Stimulated activated CD4-positive, alpha-beta T cell treated with anti-CD3 and anti-CD28 coated beads, Interleukin-2, amount 100 ng/mL, for 24 hours (primary cell): ENCODE results near the gene CDH23.
A peak's percentile ranks its signal among the peaks of the same experiment; 100 is the strongest.

Experiments used
- DNase-seq, 2 donors: peaks; one replicate each; pipeline ENCODE4 v3.0.0-alpha.2; 2020

CDH23 gene

GRCh38 chr10:71647526-71648253 is 251.0 kb downstream of the CDH23 start:
- no peak for DNase-seq

DNA sequence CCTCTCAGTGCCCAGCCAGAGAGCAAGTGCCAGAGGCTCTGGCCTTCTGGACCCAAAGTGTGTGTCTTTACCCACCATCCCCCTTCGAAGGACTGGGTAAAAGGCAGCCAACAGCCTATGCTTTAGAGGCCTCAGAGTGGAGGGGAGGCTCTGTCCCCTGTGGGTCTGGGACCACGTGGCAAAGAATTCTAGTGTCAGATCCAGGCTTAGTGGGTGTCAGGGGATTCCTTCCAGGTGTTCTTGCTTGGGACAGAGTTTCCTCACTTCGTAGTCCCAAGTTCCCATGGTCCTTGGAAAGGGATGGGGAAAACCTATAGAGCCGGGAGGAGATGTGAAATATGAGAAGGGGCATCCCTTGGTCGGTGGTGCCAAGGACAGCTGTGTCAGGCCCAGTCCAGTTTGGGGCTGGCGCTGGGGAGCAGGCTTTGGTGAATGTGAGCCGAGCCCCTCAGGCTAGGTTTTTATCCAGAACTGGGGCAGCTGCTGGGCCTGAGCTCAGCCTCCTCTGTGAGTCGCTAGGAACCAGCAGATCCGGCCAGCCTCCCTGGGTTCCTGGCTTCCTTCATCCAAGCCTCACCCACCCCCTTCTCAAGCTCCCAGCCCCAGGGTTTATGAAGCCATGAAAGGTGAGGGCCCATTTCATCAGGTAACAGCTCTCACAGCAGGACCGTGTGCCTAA is 251.7 kb downstream of the CDH23 start:
- no peak for DNase-seq

GRCh38 chr10:71648933-71649320 is 252.2 kb downstream of the CDH23 start:
- DNase-seq, result no peak

DNA sequence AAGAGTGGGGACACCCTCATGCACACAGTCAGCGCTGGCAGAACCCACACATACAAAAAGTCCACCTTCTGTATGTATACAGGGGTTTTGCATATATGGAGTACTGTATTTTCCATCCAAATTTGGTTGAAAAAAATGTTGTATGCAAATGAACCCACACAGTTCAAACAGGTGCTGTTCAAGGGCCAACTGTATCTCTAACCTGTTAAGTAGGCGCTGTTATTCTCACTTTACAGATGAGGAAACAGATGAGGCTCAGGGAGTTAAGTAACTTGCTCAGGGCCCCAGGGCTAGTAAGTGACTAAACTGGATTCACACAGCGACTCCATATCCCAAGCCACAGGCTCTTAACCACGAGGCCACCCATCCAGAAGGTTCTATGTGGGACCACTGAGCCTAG is 252.9 kb downstream of the CDH23 start:
- no peak for DNase-seq

- DNase-seq, result no peak
Measured at GRCh38 chr10:71650397-71650796, 253.7 kb downstream of the CDH23 start.

GRCh38 chr10:71651428-71651827 is 254.7 kb downstream of the CDH23 start:
- no peak for DNase-seq

DNA sequence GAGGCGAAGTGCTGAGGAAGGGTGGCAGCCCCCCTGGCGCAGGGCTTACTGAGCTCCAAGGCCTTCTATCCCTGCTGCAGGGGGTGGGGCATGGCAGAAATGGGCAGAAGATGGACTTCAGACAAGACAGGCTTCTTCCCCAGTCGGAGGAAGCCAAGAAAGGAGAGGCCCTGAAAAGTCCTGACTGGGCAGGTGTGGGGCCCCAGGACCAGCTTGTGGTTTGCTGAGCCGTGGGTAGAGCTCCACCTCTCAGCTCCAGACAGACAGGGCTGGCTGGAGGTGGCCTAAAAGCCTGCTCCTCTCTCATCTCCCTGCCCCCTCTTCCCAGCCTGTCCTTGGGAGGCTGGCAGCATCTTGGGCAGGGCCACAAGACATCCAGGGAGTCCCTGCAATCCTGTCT is 255.2 kb downstream of the CDH23 start:
- DNase-seq, result no peak

DNA sequence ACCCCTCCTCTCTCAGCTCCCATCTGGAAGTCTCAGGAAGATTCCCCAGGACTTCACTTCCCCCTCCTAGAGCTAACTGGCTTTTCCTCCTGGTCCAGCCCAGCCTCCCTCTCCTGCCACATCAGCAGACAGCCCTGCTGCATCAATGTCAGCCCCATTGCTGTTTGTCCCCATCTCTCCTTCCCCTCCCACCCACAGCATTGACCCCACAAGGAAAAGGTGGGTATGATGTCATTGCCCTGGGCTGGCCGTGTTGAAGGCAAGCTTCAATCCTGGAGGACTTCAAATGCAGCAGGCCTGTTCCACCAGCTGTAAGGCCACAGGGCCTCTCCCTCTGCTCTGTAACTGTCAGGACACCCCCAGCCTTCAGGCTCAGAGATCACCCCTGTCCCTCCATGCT is 256.3 kb downstream of the CDH23 start:
- DNase-seq, result no peak

GRCh38 chr10:71656220-71656619 is 259.5 kb downstream of the CDH23 start:
- no peak for DNase-seq

DNA sequence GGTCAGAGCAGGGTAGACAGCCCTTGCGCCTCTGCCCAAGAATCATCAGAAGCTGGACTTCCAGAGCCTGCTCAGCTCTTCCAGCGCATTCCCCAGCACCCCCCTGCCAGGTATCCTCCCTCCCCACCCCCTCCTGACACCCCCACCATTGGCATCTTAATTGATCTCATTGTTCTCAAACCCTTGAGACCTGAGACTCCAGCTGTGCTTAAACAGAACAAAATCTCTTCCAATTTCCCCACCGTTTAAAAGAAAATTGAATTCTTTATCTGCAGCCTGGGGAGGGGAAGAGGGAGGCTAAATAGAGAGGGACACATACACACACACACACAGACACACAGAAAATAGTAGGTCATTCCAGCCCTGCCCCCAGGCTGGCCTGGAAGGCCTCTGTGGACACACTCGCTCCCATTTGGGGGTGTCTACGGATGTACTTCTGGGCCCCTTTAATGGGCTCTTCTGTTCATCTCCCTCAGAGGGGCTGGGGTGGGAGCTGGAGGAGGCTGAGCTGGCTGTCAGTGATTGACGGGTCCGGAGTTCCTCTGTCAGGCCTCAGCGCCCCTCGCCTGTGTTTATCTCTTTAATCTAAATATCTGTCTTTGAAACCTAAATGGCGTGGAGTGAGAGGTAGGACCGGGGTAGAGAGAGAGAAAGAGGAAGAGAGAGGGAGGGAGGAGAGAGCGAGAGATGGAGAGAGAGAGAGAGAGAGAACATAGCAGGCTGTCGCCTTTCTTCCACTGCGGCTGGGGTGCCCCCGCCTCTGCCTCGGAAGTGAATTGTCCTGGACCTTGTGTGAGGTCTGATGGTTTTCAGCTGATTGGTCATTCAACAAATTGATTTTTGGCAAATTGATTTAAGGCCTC is 261.1 kb downstream of the CDH23 start:
- DNase-seq, result no peak

DNA sequence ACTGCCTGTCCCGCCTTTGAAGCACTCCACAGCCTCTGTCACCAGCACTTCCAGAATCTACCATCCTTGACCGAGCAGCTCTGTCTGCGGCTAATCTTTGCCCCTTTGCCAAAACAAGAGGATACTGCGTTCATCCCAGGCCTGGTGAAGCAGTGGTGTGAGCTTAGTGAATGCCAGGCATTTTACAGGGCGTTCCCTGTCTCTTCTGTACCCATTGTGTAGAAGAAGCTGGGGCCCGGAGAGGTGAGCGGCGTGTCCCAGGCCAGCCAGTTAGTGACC is 261.7 kb downstream of the CDH23 start:
- DNase-seq, result no peak

DNA sequence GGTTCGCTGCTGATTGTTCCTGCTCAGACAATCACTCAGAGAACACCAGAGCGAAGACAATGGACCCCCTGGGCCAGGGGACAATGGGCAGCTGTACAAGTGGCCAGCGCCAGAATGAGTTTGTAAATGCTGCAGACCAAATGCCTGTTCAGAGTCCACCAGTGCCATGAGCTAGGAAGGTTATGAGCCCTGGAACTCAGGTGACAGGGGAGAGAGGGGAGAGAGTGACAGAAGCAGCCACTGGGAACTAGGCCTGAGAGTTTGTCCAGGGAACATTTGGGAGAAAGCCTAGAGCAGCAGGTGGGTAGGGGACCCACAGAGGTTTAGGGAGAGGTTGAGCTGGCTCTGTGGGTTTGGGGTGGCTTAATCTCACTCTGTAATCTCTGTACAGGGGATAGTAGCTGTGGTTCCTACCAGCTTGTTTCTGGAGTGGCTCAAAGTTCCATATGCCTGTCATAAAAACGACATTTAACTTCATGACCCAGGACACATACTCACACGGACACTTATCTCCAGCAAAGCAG is 262.5 kb downstream of the CDH23 start:
- no peak for DNase-seq

DNA sequence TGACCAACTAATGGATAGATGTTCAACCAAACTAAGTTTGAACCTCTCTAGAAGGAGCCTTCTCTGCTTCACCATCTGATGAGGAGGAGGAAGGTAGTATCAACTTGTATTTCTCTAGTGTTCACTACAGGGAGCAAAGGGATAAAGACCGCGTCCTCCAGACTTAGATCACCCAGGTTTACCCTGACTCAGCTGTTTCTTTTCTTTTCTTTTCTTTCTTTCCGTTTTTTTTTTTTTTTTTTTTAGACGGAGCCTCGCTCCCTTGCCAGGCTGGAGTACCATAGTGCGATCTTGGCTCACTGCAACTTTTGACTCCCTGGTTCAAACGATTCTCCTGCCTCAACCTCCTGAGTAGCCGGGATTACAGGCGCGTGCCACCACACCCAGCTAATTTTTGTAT is 263.0 kb downstream of the CDH23 start:
- no peak for DNase-seq

DNA sequence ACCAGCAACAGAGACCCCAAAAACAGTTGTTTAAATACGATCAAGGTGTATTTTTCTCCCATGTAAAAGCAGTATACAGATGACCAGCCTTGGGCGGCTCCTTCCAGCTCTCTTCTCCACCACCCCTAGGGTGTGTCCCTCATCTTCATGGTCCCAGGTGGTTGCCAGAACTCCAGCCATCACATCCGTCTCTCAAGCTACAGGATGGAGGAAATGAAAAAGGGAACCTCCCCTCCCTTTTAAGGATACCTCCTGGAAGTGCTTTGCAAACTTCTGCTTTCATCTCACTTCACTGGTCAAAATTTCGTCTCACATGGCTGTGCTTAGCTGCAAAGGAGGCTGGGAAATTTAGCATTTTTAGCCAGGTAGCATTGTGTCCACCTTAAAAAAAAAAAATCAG is 263.6 kb downstream of the CDH23 start:
- DNase-seq, result no peak

DNA sequence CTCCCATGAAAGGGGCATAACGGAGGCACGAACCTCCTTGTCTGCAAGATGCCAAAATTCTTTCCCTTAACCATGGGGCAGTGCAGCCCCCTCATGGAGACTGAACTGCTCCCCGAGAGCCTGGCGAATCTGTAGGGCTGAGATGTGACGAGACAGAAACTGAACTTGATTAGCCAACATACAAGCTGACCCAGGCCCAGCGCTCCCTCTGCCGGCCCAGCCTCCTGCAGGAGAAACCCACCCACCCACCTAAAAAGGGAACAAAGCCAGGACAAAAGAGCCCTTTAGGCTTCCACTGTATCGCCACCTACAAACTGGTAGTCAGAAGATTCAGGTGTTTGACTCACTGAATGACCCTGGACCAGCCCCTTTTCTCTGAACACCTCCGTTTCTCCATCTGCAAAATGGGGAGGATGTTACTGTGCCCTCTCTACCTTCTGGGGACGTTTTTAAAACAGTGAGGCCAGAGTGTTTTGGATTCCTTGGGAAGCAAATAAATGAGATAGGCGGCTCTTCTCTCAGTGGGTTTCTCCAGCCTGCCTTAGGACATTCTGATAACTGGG is 264.4 kb downstream of the CDH23 start:
- DNase-seq, result no peak

DNA sequence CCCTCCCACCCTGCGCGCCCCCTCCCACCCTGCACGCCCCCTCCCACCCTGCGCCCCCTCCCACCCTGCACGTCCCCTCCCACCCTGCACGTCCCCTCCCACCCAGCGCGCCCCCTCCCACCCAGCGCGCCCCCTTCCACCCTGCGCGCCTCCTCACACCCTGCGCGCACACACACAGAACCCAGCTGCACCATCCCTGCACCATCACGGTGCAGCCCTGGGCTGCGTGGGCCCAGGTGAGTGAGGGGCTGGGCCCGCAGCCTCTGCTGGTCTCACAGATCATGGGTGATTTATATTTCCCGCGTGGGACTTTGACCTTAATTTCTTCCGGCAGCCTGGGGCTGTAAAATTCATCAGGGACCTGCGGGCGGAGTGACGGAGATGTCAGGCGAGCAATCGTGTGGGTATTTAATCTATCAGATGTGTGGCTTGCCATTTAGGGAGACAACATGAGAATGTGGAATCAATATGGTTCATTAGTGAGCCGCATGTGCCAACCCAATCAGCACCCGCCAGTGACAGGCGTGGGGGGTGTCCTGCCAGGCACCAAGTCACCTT is 265.1 kb downstream of the CDH23 start:
- DNase-seq, result no peak

DNA sequence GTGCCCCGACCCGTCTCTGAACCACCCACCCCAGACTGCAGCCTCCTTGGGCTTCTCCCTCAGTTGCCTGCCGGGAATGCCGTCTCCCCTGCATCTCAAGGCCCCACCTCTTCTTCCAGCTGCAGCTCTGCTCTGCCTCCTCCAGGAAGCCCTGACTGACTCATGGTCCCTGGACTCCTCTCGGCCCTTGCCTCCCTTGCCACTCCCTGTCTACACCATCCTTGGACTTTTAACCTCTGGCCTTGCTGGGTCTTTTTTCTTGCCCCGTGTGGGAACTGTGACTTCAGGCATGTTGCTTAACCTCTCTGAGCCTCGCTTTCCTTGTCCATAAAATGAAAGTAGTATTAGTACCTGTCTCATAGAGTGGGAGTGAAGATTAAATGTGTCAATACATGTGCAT is 266.6 kb downstream of the CDH23 start:
- DNase-seq, result no peak

DNA sequence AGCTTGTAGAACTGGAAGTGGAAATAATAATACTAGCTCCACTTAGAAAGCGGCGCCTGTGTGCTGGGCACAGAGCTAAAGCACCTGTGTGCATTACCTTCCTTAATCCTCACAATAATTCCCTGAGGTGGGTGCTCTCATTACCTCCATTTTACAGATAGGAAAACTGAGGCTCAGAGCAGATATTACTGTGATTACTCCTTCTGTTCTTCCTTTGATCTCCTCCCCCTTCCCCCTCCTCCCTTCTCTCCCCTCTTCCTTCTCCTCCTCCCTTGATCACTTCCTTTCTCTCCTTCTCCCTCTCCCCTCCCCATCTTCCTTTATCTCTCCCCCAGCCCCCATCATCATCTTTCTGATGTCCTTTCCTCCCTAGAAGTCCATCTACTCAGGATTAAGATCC is 267.9 kb downstream of the CDH23 start:
- no peak for DNase-seq

- DNase-seq, result no peak
Measured at GRCh38 chr10:71665456-71665855, 268.7 kb downstream of the CDH23 start.

GRCh38 chr10:71666639-71667386 is 270.1 kb downstream of the CDH23 start:
- peak in 1 of 2 donors; percentile 8 for DNase-seq

DNA sequence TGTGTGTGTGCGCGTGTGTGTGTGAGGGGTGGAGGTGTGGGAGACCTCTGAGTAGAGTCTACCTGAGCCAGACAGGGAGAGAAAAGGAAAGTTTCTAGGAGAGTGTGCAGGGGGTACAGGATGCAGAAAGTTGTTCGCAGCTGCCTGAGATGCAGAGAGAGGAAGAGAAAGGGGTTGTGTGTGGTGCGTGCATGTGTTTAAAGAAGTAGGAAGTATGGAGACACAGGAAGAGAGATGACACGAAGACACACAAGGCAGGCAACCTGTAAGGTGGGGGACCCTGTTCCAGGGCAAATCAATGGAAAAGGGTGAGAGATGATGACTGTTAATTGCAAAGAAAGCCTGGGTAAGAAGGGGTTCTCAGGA is 270.6 kb downstream of the CDH23 start:
- DNase-seq, result no peak
